GM12878 (cell line): ENCODE measurements around the gene DPM2. TPM values are rescaled to one million over a fixed set of nuclear protein-coding genes. Genes with fewer than 3 reads are reported as not detected.

Experiments used
- ATAC-seq: fragments of 200-7000 bp; cut with Tn5 transposase; 3 replicates; pipeline ENCODE4 v1.9.1; 2020; ENCODE audit warnings: mild to moderate bottlenecking, moderate library complexity
- BruUV-seq: library from RNA; stranded (reverse); fragments of 400-500 nt; replicated peaks from 2 replicates; lab custom pipeline; 2021; lab: Mats Ljungman, UMichigan
- CTCF ChIA-PET: fragments of 300-600 bp; sonication (Branson Sonifier 250); formaldehyde crosslinking; extraction: SDS; loops from one replicate; lab custom pipeline; 2021; ENCODE audit warnings: inconsistent platforms; lab: Yijun Ruan, JAX
- POLR2A ChIA-PET: fragments of 350-600 bp; formaldehyde crosslinking; extraction: SDS; loops from one replicate; lab custom pipeline; 2021; ENCODE audit warnings: inconsistent platforms; lab: Charles Lee
- RAD21 ChIA-PET: fragments of 300-600 bp; sonication (Branson Sonifier 250); formaldehyde crosslinking; loops from one replicate; lab custom pipeline; 2023; ENCODE audit warnings: antibody characterized with exemption; ENCODE audit not compliant: unreplicated experiment; lab: Charles Lee
- SMC1A ChIA-PET: fragments of 300-600 bp; sonication (Branson Sonifier 250); formaldehyde crosslinking; loops from one replicate; lab custom pipeline; 2023; ENCODE audit not compliant: unreplicated experiment, uncharacterized antibody; lab: Charles Lee
- DNase-seq: peaks from one replicate; pipeline ENCODE4 v3.0.0-alpha.2; 2011; ENCODE audit warnings: low read depth, low spot score
- FAIRE-seq: peaks from 3 replicates; lab custom pipeline; 2011; peaks lifted over from hg19 to GRCh38; lab: Jason Lieb, UNC
- H2AFZ ChIP-seq: 2 replicates; pipeline ENCODE4 v1.6.0; 2011; ENCODE audit warnings: low read depth, low read length, control low read depth; ENCODE audit not compliant: control insufficient read depth
- H3K27ac ChIP-seq: 2 replicates; pipeline ENCODE4 v1.5.1; 2011; ENCODE audit warnings: control low read depth; ENCODE audit not compliant: control insufficient read depth, insufficient read depth
- H3K27me3 ChIP-seq, 2 experiments: replicated peaks in 1 of 2; 2 replicates each; pipeline versions ENCODE4 v1.6.0 to v1.6.1; 2011; ENCODE audit warnings: low read length in 1 of 2; ENCODE audit not compliant: control insufficient read depth in 2 of 2, insufficient read depth in 2 of 2
- H3K36me3 ChIP-seq, 2 experiments: 2 replicates each; pipeline ENCODE4 v1.5.1; 2011; ENCODE audit warnings: low read length in 1 of 2; ENCODE audit not compliant: control insufficient read depth in 2 of 2, insufficient read depth in 2 of 2
- H3K4me1 ChIP-seq: 2 replicates; pipeline ENCODE4 v1.6.1; 2011; ENCODE audit warnings: mild to moderate bottlenecking, low read length, moderate library complexity, mixed read lengths; ENCODE audit not compliant: control insufficient read depth, insufficient read depth
- H3K4me2 ChIP-seq: 2 replicates; pipeline ENCODE4 v1.6.0; 2011; ENCODE audit warnings: control low read depth; ENCODE audit not compliant: control insufficient read depth, insufficient read depth
- H3K4me3 ChIP-seq: fragments of 200-600 bp; sonication (generic); 2 replicates; pipeline ENCODE4 v1.5.1; 2016
- H3K79me2 ChIP-seq: 2 replicates; pipeline ENCODE4 v1.6.0; 2011; ENCODE audit warnings: low read length; ENCODE audit not compliant: control insufficient read depth, insufficient read depth
- H3K9ac ChIP-seq: 2 replicates; pipeline ENCODE4 v1.8.0; 2011; ENCODE audit warnings: low read length, control low read depth, mixed read lengths; ENCODE audit not compliant: control insufficient read depth, insufficient read depth
- H3K9me3 ChIP-seq: replicated peaks from 3 replicates; pipeline ENCODE4 v1.5.1; 2011; ENCODE audit warnings: mild to moderate bottlenecking, low read length; ENCODE audit not compliant: control insufficient read depth, insufficient read depth
- H4K20me1 ChIP-seq: 2 replicates; pipeline ENCODE4 v1.6.0; 2011; ENCODE audit not compliant: control insufficient read depth, insufficient read depth
- ATF2 ChIP-seq: IDR thresholded peaks from 2 replicates; pipeline ENCODE4 v1.6.1; 2012; ENCODE audit warnings: low read length, inconsistent platforms
- CBFB ChIP-seq: IDR thresholded peaks from 2 replicates; pipeline ENCODE4 v1.6.1; 2016; ENCODE audit warnings: antibody characterized with exemption, low read depth
- CBX5 ChIP-seq: sonication (generic); IDR thresholded peaks from 2 replicates; pipeline ENCODE4 v1.6.1; 2016; ENCODE audit warnings: low read depth, moderate library complexity, mild to moderate bottlenecking, inconsistent platforms
- FOXM1 ChIP-seq: IDR thresholded peaks from 2 replicates; pipeline ENCODE4 v1.6.1; 2012; ENCODE audit warnings: low read depth, mild to moderate bottlenecking, inconsistent platforms, low read length, moderate library complexity
- GATAD2B ChIP-seq: fragments of 450-650 bp; conservative IDR thresholded peaks from 2 replicates; pipeline ENCODE4 v1.6.1; 2017; ENCODE audit warnings: low read depth, mild to moderate bottlenecking, moderate library complexity
- IRF5 ChIP-seq: fragments of 450-650 bp; IDR thresholded peaks from 2 replicates; pipeline ENCODE4 v1.6.1; 2017; ENCODE audit warnings: borderline replicate concordance
- MLLT1 ChIP-seq: fragments of 450-650 bp; IDR thresholded peaks from 2 replicates; pipeline ENCODE4 v1.6.1; 2016; ENCODE audit warnings: mild to moderate bottlenecking
- NR2C1 ChIP-seq: fragments of 450-650 bp; IDR thresholded peaks from 2 replicates; pipeline ENCODE4 v1.6.1; 2017; ENCODE audit warnings: antibody characterized with exemption, mild to moderate bottlenecking, moderate library complexity
- SIN3A ChIP-seq: IDR thresholded peaks from 2 replicates; pipeline ENCODE4 v1.6.1; 2012; ENCODE audit warnings: low read depth, low read length, improper control_type of control experiment
- SIX5 ChIP-seq: IDR thresholded peaks from 2 replicates; pipeline ENCODE4 v1.6.1; 2011; ENCODE audit warnings: mild to moderate bottlenecking, low read depth, low read length, moderate library complexity; ENCODE audit not compliant: severe bottlenecking
- SMC3 ChIP-seq: IDR thresholded peaks from 2 replicates; pipeline ENCODE4 v1.6.1; 2011; ENCODE audit warnings: low read length, improper control_type of control experiment, borderline replicate concordance
- SP1 ChIP-seq: IDR thresholded peaks from one replicate; pipeline ENCODE4 v1.6.1; 2011; ENCODE audit warnings: low read depth, low read length
- ZNF592 ChIP-seq: fragments of 450-650 bp; IDR thresholded peaks from 2 replicates; pipeline ENCODE4 v1.6.1; 2017; ENCODE audit warnings: mild to moderate bottlenecking, moderate library complexity
- WGBS: methylation state at CpG from one replicate; pipeline ENCODE4 v1.1.6; 2016; ENCODE audit warnings: low lambda C conversion rate; ENCODE audit not compliant: insufficient replicate concordance, insufficient coverage; ENCODE audit errors: missing lambda C conversion rate; 5-methylcytosine and 5-hydroxymethylcytosine counted together
- in situ Hi-C: fragments of 300-500 bp; cut with MboI; formaldehyde crosslinking; loops from 9 replicates; pipeline ENCODE4 v1.14.3; 2018; ENCODE audit warnings: mixed read lengths
- intact Hi-C: fragments of 100-400 bp; cut with micrococcal nuclease; formaldehyde crosslinking; loops from one replicate; pipeline ENCODE4 v1.14.2; 2022; ENCODE audit not compliant: unreplicated experiment
- polyA plus RNA-seq, 11 experiments: library from polyadenylated mRNA; depleted of rRNA in 4 of 11; unstranded in 6 of 11; stranded (reverse) in 5 of 11; fragments of >200 nt; fragmentation: Nextera tagmentation in 4 of 11; fragmentation: Illumina TruSeq in 1 of 11; extraction: Ambion mirVana in 4 of 11; extraction: Trizol in 1 of 11; gene quantifications; 1 replicate in 1 of 11; 2 replicates in 10 of 11; pipeline versions ENCODE4 v1.2.1 to v1.2.3, GENCODE V29; 2011 to 2016; ENCODE audit warnings: inconsistent platforms in 2 of 11, missing spikeins in 2 of 11, low read depth in 1 of 11
- total RNA-seq, 4 experiments: library from RNA; depleted of rRNA in 3 of 4; stranded (reverse); fragments of >200 nt in 3 of 4; fragmentation: Illumina TruSeq in 1 of 4; extraction: Trizol in 1 of 4; gene quantifications; 2 replicates each; pipeline versions ENCODE4 v1.2.1 to v1.2.3, GENCODE V29; 2013 to 2021

Gene DPM2
- total and polyA plus RNA-seq, 10 of the 15 experiments (the other 5 are each of a cell fraction or from before 2014, with no cell fraction given), result 22.7 to 77.9 (median 44.7) TPM

GRCh38 chr9:127929625-127929979, 8.1 kb downstream of the DPM2 start (continued):
- no peak for TF ChIP-seq ATF2

GRCh38 chr9:127928676-127929624, 8.7 kb downstream of the DPM2 start:
- no peak for FAIRE-seq
- no peak overlapping the region for H2AFZ ChIP-seq
- no peak overlapping the region for H3K4me3 ChIP-seq
- POLR2A ChIA-PET, result no interaction called here
- no peak overlapping the region for H3K4me2 ChIP-seq
- intact Hi-C loops (no loop called here), in situ Hi-C loops (loop anchor here (5.0 kb wide), 1 partner anchor 427 kb away; no protein-coding TSS in a partner anchor)
- H3K9ac ChIP-seq, result no peak overlapping the region
- ATAC-seq, result no peak
- H3K27me3 ChIP-seq, result peaks cover 2 to 4% of the 10 kb centered on the region in 2 experiments; a peak in 3 of 4 replicates
- DNase-seq, result no peak
- 57% methylated on average over 11 of the region's 11 CpGs for WGBS
- BruUV-seq, result no TSS peak
- H3K36me3 ChIP-seq, result no peaks in the 10 kb centered on the region
- peaks cover 21% of the 10 kb centered on the region for H3K4me1 ChIP-seq
- CTCF ChIA-PET, result interaction anchor here (0.5 to 1.2 kb wide), 5 partner anchors 18 to 1103 kb away, joined by 3 to 4 read pairs (median 3); partner anchors contain the start of gene TOR2A
- peaks cover 2% of the 10 kb centered on the region; the same call in 1 of the 2 replicates for H4K20me1 ChIP-seq
- no peaks in the 10 kb centered on the region for H3K79me2 ChIP-seq
- RAD21 ChIA-PET, result no interaction called here
- no peaks in the 10 kb centered on the region for H3K9me3 ChIP-seq
- SMC1A ChIA-PET, result no interaction called here
- no peak overlapping the region for H3K27ac ChIP-seq
- TF ChIP-seq FOXM1 (no peak), SMC3 (no peak), GATAD2B (no peak), CBX5 (no peak), SIN3A (no peak), MLLT1 (no peak), ZNF592 (no peak), NR2C1 (no peak), CBFB (no peak), SP1 (no peak), IRF5 (no peak), SIX5 (no peak)
